Endothelial cell of umbilical vein (primary cell): Measurements from ENCODE around the gene MLANA. TPM values are rescaled to one million over a fixed set of nuclear protein-coding genes. Genes with fewer than 3 reads are reported as not detected.

Experiments used
- BruUV-seq: library from RNA; stranded (reverse); fragments of 400-500 nt; replicated peaks from 2 replicates; lab custom pipeline; 2021; lab: Mats Ljungman, UMichigan
- CTCF ChIA-PET: fragments of 300-600, 350-600 bp; sonication (Branson Sonifier 250); formaldehyde crosslinking; loops from one replicate; lab custom pipeline; 2021; ENCODE audit warnings: antibody characterized with exemption, inconsistent platforms; lab: Charles Lee
- POLR2A ChIA-PET: fragments of 300-600, 350-600 bp; sonication (Branson Sonifier 250); formaldehyde crosslinking; loops from one replicate; lab custom pipeline; 2021; ENCODE audit warnings: antibody characterized with exemption, inconsistent platforms; lab: Charles Lee
- DNase-seq: peaks from one replicate; pipeline ENCODE4 v3.0.0-alpha.2; 2011; ENCODE audit warnings: low read depth, low spot score
- FAIRE-seq: peaks from 2 replicates; lab custom pipeline; 2011; peaks lifted over from hg19 to GRCh38; lab: Jason Lieb, UNC
- H2AFZ ChIP-seq: 2 replicates; pipeline ENCODE4 v1.6.0; 2012; ENCODE audit warnings: low read depth, low read length, control low read depth, inconsistent platforms
- H3K27ac ChIP-seq: 2 replicates; pipeline ENCODE4 v1.5.1; 2011; ENCODE audit warnings: low read depth, mild to moderate bottlenecking, control low read depth, low read length, moderate library complexity; ENCODE audit not compliant: insufficient read depth
- H3K27me3 ChIP-seq, 2 experiments: 2 replicates each; pipeline versions ENCODE4 v1.6.0 to v1.6.1; 2011; ENCODE audit warnings: low read length in 2 of 2, mixed read lengths in 1 of 2; ENCODE audit not compliant: control insufficient read depth in 2 of 2, insufficient read depth in 2 of 2
- H3K36me3 ChIP-seq, 2 experiments: 2 replicates in 1 of 2; 3 replicates in 1 of 2; pipeline ENCODE4 v1.5.1; 2011; ENCODE audit warnings: low read length in 2 of 2, mild to moderate bottlenecking in 1 of 2, moderate library complexity in 1 of 2; ENCODE audit not compliant: control insufficient read depth in 2 of 2, insufficient read depth in 2 of 2; ENCODE audit errors: extremely low read depth in 1 of 2
- H3K4me1 ChIP-seq: 3 replicates; pipeline ENCODE4 v1.5.1; 2011; ENCODE audit warnings: mild to moderate bottlenecking, low read length; ENCODE audit not compliant: control insufficient read depth, insufficient read depth; ENCODE audit errors: extremely low read depth
- H3K4me2 ChIP-seq: 2 replicates; pipeline ENCODE4 v1.6.1; 2011; ENCODE audit warnings: low read length, control low read depth, mixed read lengths; ENCODE audit not compliant: insufficient read depth
- H3K4me3 ChIP-seq, 3 experiments: fragments of 200-600 bp in 1 of 3; sonication (generic), shearing (Covaris generic) in 1 of 3; replicated peaks in 1 of 3; 2 replicates each; pipeline ENCODE4 v1.5.1; 2011 to 2016; ENCODE audit warnings: control low read depth in 3 of 3, low read length in 3 of 3, mild to moderate bottlenecking in 2 of 3, inconsistent platforms in 1 of 3, low read depth in 1 of 3, moderate library complexity in 1 of 3; ENCODE audit not compliant: insufficient read depth in 1 of 3
- H3K79me2 ChIP-seq: 2 replicates; pipeline ENCODE4 v1.6.0; 2012; ENCODE audit warnings: low read length, inconsistent platforms; ENCODE audit not compliant: control insufficient read depth, insufficient read depth
- H3K9ac ChIP-seq: replicated peaks from 2 replicates; pipeline ENCODE3; 2011; ENCODE audit warnings: low read length, control low read depth; ENCODE audit not compliant: insufficient read depth; ENCODE audit errors: extremely low read depth
- H3K9me1 ChIP-seq: replicated peaks from 3 replicates; pipeline ENCODE4 v1.6.0; 2011; ENCODE audit warnings: mild to moderate bottlenecking, low read length; ENCODE audit not compliant: control insufficient read depth, insufficient read depth; ENCODE audit errors: extremely low read depth
- H3K9me3 ChIP-seq: replicated peaks from 2 replicates; pipeline ENCODE4 v1.5.1; 2012; ENCODE audit warnings: low read length, inconsistent platforms; ENCODE audit not compliant: control insufficient read depth, insufficient read depth
- H4K20me1 ChIP-seq: replicated peaks from 2 replicates; pipeline ENCODE3; 2011; ENCODE audit warnings: mild to moderate bottlenecking, low read length; ENCODE audit not compliant: control insufficient read depth, insufficient read depth; ENCODE audit errors: extremely low read depth
- GATA2 ChIP-seq: IDR thresholded peaks from 2 replicates; pipeline ENCODE4 v1.7.0; 2011; ENCODE audit warnings: low read depth, mild to moderate bottlenecking, moderate library complexity, mixed read lengths, low read length; ENCODE audit not compliant: insufficient read length, insufficient read depth
- MYC ChIP-seq: IDR thresholded peaks from one replicate; pipeline ENCODE4 v1.6.1; 2011; ENCODE audit warnings: mild to moderate bottlenecking, low read depth, low read length
- POLR2A ChIP-seq: IDR thresholded peaks from 2 replicates; pipeline ENCODE4 v1.6.1; 2012; ENCODE audit warnings: low read depth, mild to moderate bottlenecking, control low read depth, low read length
- POLR2AphosphoS5 ChIP-seq: IDR thresholded peaks from 2 replicates; pipeline ENCODE4 v1.6.1; 2012; ENCODE audit warnings: low read depth, mild to moderate bottlenecking, control low read depth, low read length, moderate library complexity; ENCODE audit not compliant: insufficient read depth
- dilution Hi-C: fragments of 300-500 bp; cut with MboI; formaldehyde crosslinking; loops from one replicate; pipeline ENCODE4 v1.15.0; 2019; ENCODE audit warnings: low sequenced_read_pairs; ENCODE audit not compliant: extremely low pct_ligation_motif_present
- intact Hi-C: fragments of 100-400 bp; cut with micrococcal nuclease; formaldehyde crosslinking; loops from one replicate; pipeline ENCODE4 v1.10.0; 2022
- polyA plus RNA-seq, 4 experiments: library from polyadenylated mRNA; depleted of rRNA in 3 of 4; stranded (reverse) in 3 of 4; unstranded in 1 of 4; fragments of >200 nt; gene quantifications; 2 replicates each; pipeline versions ENCODE4 v1.2.1 to v1.2.3, GENCODE V29; 2011 to 2012; ENCODE audit warnings: missing spikeins in 1 of 4
- total RNA-seq: library from RNA; stranded (reverse); gene quantifications from 2 replicates; pipeline ENCODE4 v1.2.3, GENCODE V29; 2021

The MLANA gene
- total and polyA plus RNA-seq, 2 donors (not counting 3 experiments of a cell fraction or from before 2014, with no cell fraction given) = not detected

DNA sequence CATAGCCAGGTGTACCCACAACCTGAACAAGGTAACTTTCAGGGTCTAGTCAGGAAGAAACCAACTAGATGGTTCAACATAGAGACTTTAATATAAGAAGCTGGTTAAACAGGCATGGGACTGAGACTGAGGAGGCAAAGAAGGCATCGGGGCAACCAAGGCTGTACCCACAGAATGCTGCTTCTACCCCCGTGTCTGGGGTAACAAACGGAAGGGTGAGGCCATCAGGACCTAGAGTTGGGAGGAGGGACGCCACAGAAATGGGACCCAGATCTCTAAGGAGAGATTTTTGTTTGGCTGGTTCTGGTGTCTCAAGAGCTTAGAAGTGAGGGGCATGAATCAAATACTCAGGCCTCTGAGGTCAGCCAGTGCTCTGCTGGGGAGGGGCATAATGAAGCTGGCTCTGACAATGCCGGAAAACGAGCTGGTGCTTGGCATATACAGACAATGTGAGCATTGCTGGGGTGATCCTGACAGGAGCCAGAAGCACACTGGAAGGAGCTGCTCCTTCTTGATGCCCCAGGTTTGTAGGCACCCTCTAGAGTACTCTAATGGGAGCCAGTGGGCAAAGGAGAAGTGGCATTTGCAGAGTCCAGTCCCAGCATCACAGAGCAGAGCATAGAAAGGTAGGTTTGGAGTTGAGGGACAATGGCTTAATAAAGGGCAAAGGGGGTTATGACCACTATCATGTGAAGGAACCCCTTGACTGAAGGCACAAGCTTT lies 3.7 kb downstream of the MLANA start:
- Histone ChIP-seq H3K36me3 (peaks cover 0 to 2% of the 10 kb centered on the region in 2 experiments), H3K4me2 (no peak overlapping the region), H3K9me1 (no peaks in the 10 kb centered on the region), H3K4me3 (no peak overlapping the region), H3K27ac (no peak overlapping the region), H3K9me3 (no peaks in the 10 kb centered on the region), H4K20me1 (no peaks in the 10 kb centered on the region), H3K79me2 (no peaks in the 10 kb centered on the region), H3K27me3 (peaks cover 0 to 3% of the 10 kb centered on the region in 2 experiments), H3K9ac (no peak overlapping the region), H3K4me1 (no peaks in the 10 kb centered on the region), H2AFZ (no peak overlapping the region)
- intact Hi-C loops (no loop called here), dilution Hi-C loops (no loop called here)
- TF ChIP-seq MYC (no peak), GATA2 (no peak), POLR2AphosphoS5 (no peak), POLR2A (no peak)
- POLR2A ChIA-PET = no interaction called here
- BruUV-seq = no TSS peak
- CTCF ChIA-PET = interaction anchor here (0.9 to 3.4 kb wide), 5 partner anchors 9 to 412 kb away, joined by 3 to 18 read pairs (median 4); no protein-coding TSS in a partner anchor
- DNase-seq (no peak), FAIRE-seq (no peak)

DNA sequence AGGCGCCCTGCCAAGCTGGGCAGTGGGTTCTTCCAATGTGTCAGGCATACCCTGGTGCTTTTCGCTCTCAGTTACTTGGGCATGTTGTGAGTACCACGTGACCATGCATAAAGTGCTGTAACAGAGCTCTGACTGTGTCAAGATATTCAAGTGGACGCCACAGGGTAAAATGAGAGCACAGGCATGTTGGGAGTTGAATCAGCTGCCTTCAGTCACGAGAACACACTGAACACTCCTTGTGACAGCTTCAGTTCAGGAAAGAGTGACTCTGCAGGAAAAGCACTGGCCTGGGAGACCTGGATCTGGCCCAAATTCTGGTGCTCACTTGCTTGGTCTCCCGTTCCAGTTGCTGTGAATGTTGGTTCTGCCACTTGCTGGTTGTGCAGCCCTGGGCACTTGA lies 5.1 kb downstream of the MLANA start:
- ChIA-PET POLR2A (no interaction called here), CTCF (interaction anchor here (1.3 to 3.4 kb wide), 5 partner anchors 10 to 158 kb away, joined by 3 to 19 read pairs (median 6); partner anchors contain the start of gene ERMP1)
- Histone ChIP-seq H3K4me3 (no peak overlapping the region), H3K27me3 (peaks cover 0 to 3% of the 10 kb centered on the region in 2 experiments), H3K79me2 (no peaks in the 10 kb centered on the region), H2AFZ (no peak overlapping the region), H3K9me3 (no peaks in the 10 kb centered on the region), H3K4me2 (no peak overlapping the region), H3K9ac (no peak overlapping the region), H3K27ac (no peak overlapping the region), H3K36me3 (peaks cover 0 to 2% of the 10 kb centered on the region in 2 experiments), H3K4me1 (no peaks in the 10 kb centered on the region), H3K9me1 (no peaks in the 10 kb centered on the region), H4K20me1 (no peaks in the 10 kb centered on the region)
- no peak for FAIRE-seq
- peak; percentile 14 for DNase-seq
- dilution Hi-C loops = no loop called here
- BruUV-seq = no TSS peak
- intact Hi-C loops = no loop called here
- TF ChIP-seq POLR2AphosphoS5 (no peak), GATA2 (no peak)
